H7 (cell line): ENCODE results near the gene CERKL. TPM values are rescaled to one million over a fixed set of nuclear protein-coding genes. Genes with fewer than 3 reads are reported as not detected.

Experiments
- DNase-seq: peaks from one replicate; pipeline ENCODE4 v3.0.0; 2012
- H3K27me3 ChIP-seq: 2 replicates; pipeline ENCODE4 v1.6.0; 2011; ENCODE audit warnings: mild to moderate bottlenecking, low read length; ENCODE audit not compliant: control insufficient read depth, insufficient read depth
- H3K36me3 ChIP-seq: replicated peaks from 2 replicates; pipeline ENCODE4 v1.5.1; 2011; ENCODE audit warnings: low read length; ENCODE audit not compliant: control insufficient read depth, insufficient read depth
- H3K4me3 ChIP-seq: 2 replicates; pipeline ENCODE4 v1.5.1; 2011; ENCODE audit warnings: low read depth, mild to moderate bottlenecking, control low read depth, low read length, moderate library complexity; ENCODE audit not compliant: insufficient read depth
- total RNA-seq: library from RNA; depleted of rRNA; stranded (reverse); fragments of >200 nt; shearing (Covaris generic); gene quantifications from 2 replicates; pipeline ENCODE4 v1.2.3, GENCODE V29; 2014

CERKL gene
- total RNA-seq, 1 experiment from 2014 or later: 0.14 TPM

- H3K4me3 ChIP-seq: no peak overlapping the region
- H3K27me3 ChIP-seq: no peaks in the 10 kb centered on the region
- no peak for DNase-seq
- H3K36me3 ChIP-seq: no peaks in the 10 kb centered on the region
Measured at GRCh38 chr2:181554061-181554830, 102.7 kb downstream of the CERKL start.

DNA sequence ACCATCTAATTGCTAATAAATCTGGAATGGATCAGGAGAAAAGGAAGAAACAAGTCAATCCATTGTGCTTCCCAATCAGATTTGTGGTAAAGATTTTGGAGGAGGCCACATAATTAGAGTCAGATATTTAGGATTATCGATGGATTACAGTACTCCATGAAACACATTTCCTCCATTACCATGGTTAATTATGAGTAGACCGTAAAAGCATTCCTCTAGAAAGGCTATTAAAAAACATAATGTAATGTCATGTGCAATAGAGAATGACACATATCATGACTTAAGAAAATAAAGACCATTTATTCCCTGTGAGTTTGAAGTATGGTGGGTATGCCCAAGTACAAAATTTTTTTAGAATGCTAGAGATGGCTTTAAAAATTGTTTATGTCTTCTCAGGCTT is 103.7 kb downstream of the CERKL start:
- H3K4me3 ChIP-seq: no peak overlapping the region
- no peaks in the 10 kb centered on the region for H3K36me3 ChIP-seq
- no peak for DNase-seq
- H3K27me3 ChIP-seq: no peaks in the 10 kb centered on the region

- Histone ChIP-seq H3K27me3 (no peaks in the 10 kb centered on the region), H3K36me3 (no peaks in the 10 kb centered on the region), H3K4me3 (no peak overlapping the region)
- no peak for DNase-seq
Measured at GRCh38 chr2:181552808-181553207, 104.1 kb downstream of the CERKL start.

DNA sequence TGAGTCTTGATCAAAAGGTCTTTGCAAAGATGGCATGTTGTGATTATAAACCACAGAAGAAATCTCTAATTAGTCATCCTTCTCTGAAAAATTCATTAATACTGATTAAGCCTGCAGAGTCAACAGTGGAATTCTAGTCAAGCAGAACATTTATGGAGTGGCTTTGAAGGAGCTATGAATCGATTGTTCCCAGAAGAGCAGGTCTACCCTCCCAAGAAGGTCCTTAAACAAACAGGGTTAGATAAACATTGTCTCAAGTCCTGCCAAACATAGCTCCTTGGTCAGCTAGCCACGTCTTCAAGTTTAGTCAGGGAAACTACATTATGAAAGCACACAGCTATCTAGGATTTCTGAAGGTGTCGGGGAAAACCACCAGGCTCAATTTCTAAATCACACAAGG is 110.8 kb downstream of the CERKL start:
- Histone ChIP-seq H3K36me3 (no peaks in the 10 kb centered on the region), H3K27me3 (no peaks in the 10 kb centered on the region), H3K4me3 (no peak overlapping the region)
- no peak for DNase-seq

- Histone ChIP-seq H3K36me3 (no peaks in the 10 kb centered on the region), H3K4me3 (no peak overlapping the region)
- DNase-seq: no peak
Measured at GRCh38 chr2:181542170-181542569, 114.7 kb downstream of the CERKL start.

GRCh38 chr2:181540421-181540820 is 116.5 kb downstream of the CERKL start:
- Histone ChIP-seq H3K27me3 (no peaks in the 10 kb centered on the region), H3K4me3 (no peak overlapping the region), H3K36me3 (no peaks in the 10 kb centered on the region)
- DNase-seq: no peak

More at GRCh38 chr2:181542170-181542569, 114.7 kb downstream of the CERKL start:
- no peaks in the 10 kb centered on the region for H3K27me3 ChIP-seq

GRCh38 chr2:181536730-181537129 is 120.2 kb downstream of the CERKL start:
- no peak for DNase-seq
- H3K27me3 ChIP-seq: no peaks in the 10 kb centered on the region
- no peaks in the 10 kb centered on the region for H3K36me3 ChIP-seq
- H3K4me3 ChIP-seq: no peak overlapping the region

GRCh38 chr2:181528441-181528840 is 128.5 kb downstream of the CERKL start:
- H3K4me3 ChIP-seq: no peak overlapping the region
- DNase-seq: no peak
- no peaks in the 10 kb centered on the region for H3K36me3 ChIP-seq
- no peaks in the 10 kb centered on the region for H3K27me3 ChIP-seq

GRCh38 chr2:181527058-181527457 is 129.8 kb downstream of the CERKL start:
- Histone ChIP-seq H3K27me3 (no peaks in the 10 kb centered on the region), H3K4me3 (no peak overlapping the region), H3K36me3 (no peaks in the 10 kb centered on the region)
- DNase-seq: no peak

GRCh38 chr2:181526014-181526413 is 130.9 kb downstream of the CERKL start:
- Histone ChIP-seq H3K36me3 (no peaks in the 10 kb centered on the region), H3K4me3 (no peak overlapping the region), H3K27me3 (no peaks in the 10 kb centered on the region)
- no peak for DNase-seq

GRCh38 chr2:181523756-181524155 is 133.1 kb downstream of the CERKL start:
- Histone ChIP-seq H3K4me3 (no peak overlapping the region), H3K36me3 (no peaks in the 10 kb centered on the region), H3K27me3 (no peaks in the 10 kb centered on the region)
- no peak for DNase-seq

- no peak for DNase-seq
- no peaks in the 10 kb centered on the region for H3K36me3 ChIP-seq
- H3K4me3 ChIP-seq: no peak overlapping the region
- H3K27me3 ChIP-seq: no peaks in the 10 kb centered on the region
Measured at GRCh38 chr2:181520253-181520652, 136.7 kb downstream of the CERKL start.

DNA sequence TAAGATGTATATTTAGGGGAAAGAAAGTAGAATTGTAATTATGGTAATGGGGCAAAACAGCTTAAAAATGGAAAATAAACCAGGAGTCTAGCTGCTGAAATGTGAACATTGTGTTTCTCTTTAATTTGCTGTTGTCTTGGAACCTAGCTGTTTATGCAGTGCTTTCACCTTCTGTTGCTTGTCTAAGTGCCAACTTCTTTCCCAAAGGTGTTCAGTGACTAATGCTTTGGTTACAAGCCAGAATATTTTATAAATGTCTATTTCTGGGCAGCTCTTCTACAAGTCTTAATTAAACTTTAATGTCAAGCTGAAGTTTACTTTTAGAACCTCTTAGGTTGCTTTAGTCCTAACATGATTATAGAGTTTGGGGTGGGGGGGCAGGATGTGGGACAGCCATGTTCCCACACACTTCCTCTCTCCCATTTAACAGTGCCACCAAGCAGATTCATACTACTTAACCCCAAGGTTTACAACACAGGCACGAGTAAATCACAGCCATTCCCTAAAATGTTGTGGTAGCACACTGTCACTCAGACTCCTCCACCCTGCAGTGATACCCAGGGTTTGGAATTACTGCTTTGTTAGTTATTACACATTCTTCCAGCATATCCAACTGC is 139.1 kb downstream of the CERKL start:
- no peak for DNase-seq
- Histone ChIP-seq H3K4me3 (no peak overlapping the region), H3K27me3 (no peaks in the 10 kb centered on the region), H3K36me3 (no peaks in the 10 kb centered on the region)

GRCh38 chr2:181516992-181517391 is 139.9 kb downstream of the CERKL start:
- no peak for DNase-seq
- Histone ChIP-seq H3K36me3 (no peaks in the 10 kb centered on the region), H3K27me3 (no peaks in the 10 kb centered on the region), H3K4me3 (no peak overlapping the region)

DNA sequence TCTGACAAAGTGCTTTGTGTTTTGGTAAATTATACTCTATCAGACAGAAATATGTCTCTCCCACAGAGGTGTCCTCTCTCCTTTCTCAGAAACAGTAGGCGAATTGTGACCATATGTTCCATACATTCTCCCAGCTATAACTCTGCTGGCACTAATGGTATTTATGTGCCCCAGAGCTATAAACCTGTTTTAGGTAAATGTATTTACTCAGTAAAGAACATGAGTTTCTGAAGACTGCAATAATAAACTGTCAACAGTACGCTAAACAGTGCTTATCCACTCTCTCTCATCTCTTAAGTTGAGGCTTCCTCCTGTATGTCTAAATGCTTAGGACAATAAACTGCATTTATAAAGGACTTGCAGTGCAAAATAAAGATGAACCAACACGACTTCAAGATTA is 141.2 kb downstream of the CERKL start:
- no peak for DNase-seq
- Histone ChIP-seq H3K27me3 (no peaks in the 10 kb centered on the region), H3K4me3 (no peak overlapping the region), H3K36me3 (no peaks in the 10 kb centered on the region)
